Activated naive CD8-positive, alpha-beta T cell (primary cell): ENCODE measurements around the gene RXRB.

Experiments
- H3K27ac Mint-ChIP-seq: one replicate; pipeline ENCODE4 v1.8.0; 2021; ENCODE audit warnings: mixed read lengths
- H3K27me3 Mint-ChIP-seq: one replicate; pipeline ENCODE4 v1.8.0; 2021; ENCODE audit warnings: mixed read lengths
- H3K36me3 Mint-ChIP-seq: one replicate; pipeline ENCODE4 v1.8.0; 2021; ENCODE audit warnings: mixed read lengths
- H3K4me1 Mint-ChIP-seq: one replicate; pipeline ENCODE4 v1.8.0; 2021; ENCODE audit warnings: low read depth, mixed read lengths
- H3K4me3 Mint-ChIP-seq: one replicate; pipeline ENCODE4 v1.8.0; 2021; ENCODE audit warnings: mild to moderate bottlenecking, mixed read lengths
- H3K9me3 Mint-ChIP-seq: one replicate; pipeline ENCODE4 v1.8.0; 2021; ENCODE audit warnings: low read depth, mixed read lengths

Gene RXRB

DNA sequence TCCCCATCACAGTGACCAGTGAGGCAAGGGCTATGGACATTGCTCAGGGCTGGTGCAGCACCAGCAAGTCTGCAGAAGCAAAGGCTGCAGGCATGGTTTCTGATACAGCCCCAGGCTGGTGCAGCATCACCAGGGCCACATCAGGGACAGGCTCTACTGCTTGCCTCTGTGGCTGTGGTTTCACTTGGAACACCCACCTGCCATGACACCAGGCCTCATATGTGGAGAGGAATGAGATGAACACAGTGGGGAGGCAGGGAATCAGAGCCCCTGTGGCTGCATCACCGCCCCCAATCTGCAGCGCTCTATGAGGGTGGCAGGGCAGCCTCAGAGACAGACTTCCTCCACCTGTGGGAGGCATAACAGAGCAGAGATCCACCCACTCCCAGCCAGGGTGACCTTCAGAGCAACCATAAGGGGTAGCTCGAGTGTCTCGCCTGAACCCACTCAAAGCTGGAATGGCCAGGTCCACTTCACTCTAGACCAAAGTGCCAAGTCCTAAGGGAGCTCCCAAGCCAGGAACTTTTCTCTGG, 15.7 kb upstream of the RXRB start:
- H3K27ac Mint-ChIP-seq: no peak overlapping the region
- no peak overlapping the region for H3K4me3 Mint-ChIP-seq
- H3K9me3 Mint-ChIP-seq: no peaks in the 10 kb centered on the region
- peaks cover 3% of the 10 kb centered on the region for H3K27me3 Mint-ChIP-seq
- peaks cover 36% of the 10 kb centered on the region for H3K4me1 Mint-ChIP-seq
- H3K36me3 Mint-ChIP-seq: no peaks in the 10 kb centered on the region

DNA sequence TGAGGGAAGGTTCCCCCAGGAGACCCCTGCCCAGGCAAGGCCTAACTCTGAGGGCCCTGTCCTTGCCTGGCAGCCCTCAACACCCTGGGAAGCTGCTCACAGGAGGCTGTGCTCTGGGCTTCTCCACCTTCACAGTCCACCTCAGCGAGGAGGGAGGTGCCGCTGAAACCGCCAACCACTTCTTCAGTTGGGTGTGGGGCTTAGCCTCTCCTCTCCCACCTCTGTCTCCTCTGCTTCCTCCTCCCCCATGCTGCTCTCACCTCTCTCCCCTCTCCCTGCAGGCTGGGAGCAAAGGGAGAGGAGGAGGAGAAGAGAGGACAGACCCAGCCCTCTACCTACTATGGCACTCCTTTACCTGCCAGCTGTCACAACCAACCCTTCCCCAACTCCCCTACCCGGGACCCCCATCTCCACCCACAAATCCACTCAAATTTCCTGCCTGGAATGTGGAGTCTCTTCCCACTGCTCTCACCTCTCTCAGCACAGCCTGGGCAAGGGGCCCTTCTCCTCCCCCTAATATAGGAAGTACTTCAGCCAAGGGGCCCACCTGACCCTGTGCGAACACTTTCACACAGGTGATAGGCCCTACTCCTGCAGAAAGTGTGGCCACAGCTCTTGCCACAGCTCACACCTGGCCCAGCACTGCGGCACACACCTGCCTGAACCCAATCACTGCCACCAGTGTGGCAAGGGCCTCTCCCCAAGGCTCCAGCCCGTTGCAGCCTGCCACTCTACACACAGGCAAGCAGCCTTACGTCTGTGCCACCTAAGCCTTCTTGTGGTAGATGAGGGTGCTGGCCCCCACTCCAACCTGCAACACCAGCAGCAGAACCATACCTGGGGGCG, 15.0 kb upstream of the RXRB start:
- H3K36me3 Mint-ChIP-seq: no peaks in the 10 kb centered on the region
- peaks cover 3% of the 10 kb centered on the region for H3K27me3 Mint-ChIP-seq
- peak overlapping the region; percentile 52 for H3K4me3 Mint-ChIP-seq
- H3K9me3 Mint-ChIP-seq: no peaks in the 10 kb centered on the region
- peaks cover 36% of the 10 kb centered on the region for H3K4me1 Mint-ChIP-seq
- peak overlapping the region; percentile 16 for H3K27ac Mint-ChIP-seq

DNA sequence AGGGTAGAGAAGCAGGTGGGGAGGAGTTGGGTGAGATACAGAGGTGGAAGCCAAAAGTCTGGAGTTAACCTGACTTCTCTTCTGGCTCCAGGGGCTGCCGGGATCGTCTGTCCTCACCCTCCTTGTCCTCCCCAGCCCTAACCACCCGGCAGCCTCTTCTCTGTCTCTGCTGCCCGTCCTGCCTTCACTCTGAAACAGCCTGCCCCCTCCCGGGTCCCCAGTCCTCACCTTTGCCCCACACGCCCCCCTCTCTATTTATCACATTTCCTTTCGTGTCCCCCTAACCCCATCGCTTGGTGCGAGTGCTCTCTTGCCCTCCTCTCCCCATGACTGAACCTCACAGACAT, 13.5 kb upstream of the RXRB start:
- H3K36me3 Mint-ChIP-seq: no peaks in the 10 kb centered on the region
- H3K9me3 Mint-ChIP-seq: no peaks in the 10 kb centered on the region
- H3K27me3 Mint-ChIP-seq: no peaks in the 10 kb centered on the region
- H3K4me3 Mint-ChIP-seq: peak overlapping the region; percentile 87
- no peak overlapping the region for H3K27ac Mint-ChIP-seq
- H3K4me1 Mint-ChIP-seq: peaks cover 46% of the 10 kb centered on the region

DNA sequence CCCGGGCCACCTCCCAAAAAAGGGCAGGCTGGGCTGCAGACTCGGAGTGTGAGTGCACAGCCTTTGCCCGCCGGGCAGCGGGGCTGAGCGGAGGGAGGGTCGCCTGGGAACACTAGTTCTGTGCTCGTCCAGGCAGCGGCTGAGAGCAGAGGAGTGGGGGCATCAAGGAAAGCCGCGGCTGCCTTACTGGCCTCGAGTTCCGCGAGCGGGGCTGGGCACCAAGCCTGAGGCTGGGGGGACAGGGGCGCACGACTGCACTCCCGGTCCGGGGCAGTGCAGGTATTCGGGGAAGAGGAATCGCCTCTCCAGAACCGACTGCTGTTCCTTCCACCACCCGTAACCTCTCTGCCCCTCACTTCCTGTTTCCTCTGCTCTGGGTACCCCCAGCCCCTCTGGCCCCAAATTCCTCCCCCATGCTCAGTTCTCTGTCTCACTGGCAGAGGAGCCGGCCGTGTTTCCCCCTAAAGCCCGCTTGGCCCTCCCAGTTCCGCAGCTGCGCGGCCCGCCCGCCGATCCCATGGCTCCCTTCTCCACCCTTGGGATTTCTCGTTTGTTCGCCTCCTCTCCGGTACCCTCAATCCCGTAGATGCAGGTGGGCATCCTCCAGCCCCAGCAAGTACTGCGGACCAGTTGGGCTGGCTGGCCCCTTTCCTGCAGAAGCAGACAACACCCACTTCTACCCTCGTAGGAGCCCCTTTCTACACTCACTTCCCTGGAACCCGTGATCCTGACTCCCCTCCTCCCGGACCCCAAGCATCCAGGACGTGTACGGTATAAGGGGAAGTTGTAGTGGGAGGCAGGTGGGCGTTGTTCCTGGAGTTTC, 12.9 kb upstream of the RXRB start:
- H3K36me3 Mint-ChIP-seq: no peaks in the 10 kb centered on the region
- H3K9me3 Mint-ChIP-seq: no peaks in the 10 kb centered on the region
- H3K4me3 Mint-ChIP-seq: peak overlapping the region; percentile 87
- H3K27ac Mint-ChIP-seq: peak overlapping the region; percentile 41
- H3K27me3 Mint-ChIP-seq: no peaks in the 10 kb centered on the region
- peaks cover 49% of the 10 kb centered on the region for H3K4me1 Mint-ChIP-seq

DNA sequence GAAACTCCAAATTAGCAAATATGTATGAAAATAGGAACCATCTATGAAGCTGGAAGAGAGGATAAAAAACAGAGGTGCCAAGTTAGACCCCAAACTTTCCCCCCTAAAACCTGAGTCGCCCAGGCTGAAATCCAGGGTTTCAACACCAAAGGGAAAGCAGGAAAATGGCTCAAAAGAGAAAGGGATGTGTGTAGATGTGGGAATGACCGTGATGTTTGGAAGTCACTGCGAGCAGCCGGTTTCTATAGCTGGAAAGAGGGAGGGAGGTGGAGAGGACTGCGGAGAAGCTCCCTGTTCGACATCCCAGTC, 12.3 kb upstream of the RXRB start:
- H3K4me3 Mint-ChIP-seq: peak overlapping the region; percentile 87
- no peaks in the 10 kb centered on the region for H3K9me3 Mint-ChIP-seq
- no peaks in the 10 kb centered on the region for H3K27me3 Mint-ChIP-seq
- peaks cover 49% of the 10 kb centered on the region for H3K4me1 Mint-ChIP-seq
- H3K27ac Mint-ChIP-seq: peak overlapping the region; percentile 41
- H3K36me3 Mint-ChIP-seq: no peaks in the 10 kb centered on the region

DNA sequence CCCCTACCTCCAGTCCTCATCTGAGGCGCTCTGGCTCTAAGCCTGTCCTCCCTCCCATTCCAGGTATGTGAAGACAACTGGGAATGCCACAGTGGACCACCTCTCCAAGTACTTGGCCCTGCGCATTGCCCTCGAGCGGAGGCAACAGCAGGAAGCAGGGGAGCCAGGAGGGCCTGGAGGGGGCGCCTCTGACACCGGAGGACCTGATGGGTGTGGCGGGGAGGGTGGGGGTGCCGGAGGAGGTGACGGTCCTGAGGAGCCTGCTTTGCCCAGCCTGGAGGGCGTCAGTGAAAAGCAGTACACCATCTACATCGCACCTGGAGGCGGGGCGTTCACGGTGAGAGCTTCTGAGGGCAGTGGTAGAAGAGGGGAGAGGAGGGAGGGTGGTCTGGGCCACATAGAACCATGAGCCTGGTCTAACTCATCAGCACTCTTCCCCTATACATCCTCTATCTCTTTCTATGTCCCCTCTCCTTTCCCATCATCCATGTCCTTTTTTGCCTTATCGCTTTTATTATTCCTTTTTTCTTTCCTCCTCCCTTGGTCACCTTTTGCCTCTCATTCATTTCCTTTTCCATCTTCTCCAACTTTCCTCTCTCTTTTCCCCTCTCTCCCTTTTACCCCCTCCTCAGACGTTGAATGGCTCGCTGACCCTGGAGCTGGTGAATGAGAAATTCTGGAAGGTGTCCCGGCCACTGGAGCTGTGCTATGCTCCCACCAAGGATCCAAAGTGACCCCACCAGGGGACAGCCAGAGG, 11.4 kb upstream of the RXRB start:
- Mint-ChIP-seq H3K4me1 (peaks cover 47% of the 10 kb centered on the region), H3K9me3 (no peaks in the 10 kb centered on the region), H3K36me3 (no peaks in the 10 kb centered on the region), H3K27ac (no peak overlapping the region), H3K4me3 (peak overlapping the region; percentile 41), H3K27me3 (no peaks in the 10 kb centered on the region)

DNA sequence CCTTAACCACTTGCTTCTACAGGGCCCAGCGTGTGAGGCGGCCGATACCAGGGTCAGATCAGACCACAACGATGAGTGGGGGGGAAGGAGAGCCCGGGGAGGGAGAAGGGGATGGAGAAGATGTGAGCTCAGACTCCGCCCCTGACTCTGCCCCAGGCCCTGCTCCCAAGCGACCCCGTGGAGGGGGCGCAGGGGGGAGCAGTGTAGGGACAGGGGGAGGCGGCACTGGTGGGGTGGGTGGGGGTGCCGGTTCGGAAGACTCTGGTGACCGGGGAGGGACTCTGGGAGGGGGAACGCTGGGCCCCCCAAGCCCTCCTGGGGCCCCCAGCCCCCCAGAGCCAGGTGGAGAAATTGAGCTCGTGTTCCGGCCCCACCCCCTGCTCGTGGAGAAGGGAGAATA, 10.7 kb upstream of the RXRB start:
- H3K36me3 Mint-ChIP-seq: no peaks in the 10 kb centered on the region
- H3K27ac Mint-ChIP-seq: no peak overlapping the region
- no peaks in the 10 kb centered on the region for H3K9me3 Mint-ChIP-seq
- peaks cover 47% of the 10 kb centered on the region for H3K4me1 Mint-ChIP-seq
- H3K27me3 Mint-ChIP-seq: no peaks in the 10 kb centered on the region
- no peak overlapping the region for H3K4me3 Mint-ChIP-seq

DNA sequence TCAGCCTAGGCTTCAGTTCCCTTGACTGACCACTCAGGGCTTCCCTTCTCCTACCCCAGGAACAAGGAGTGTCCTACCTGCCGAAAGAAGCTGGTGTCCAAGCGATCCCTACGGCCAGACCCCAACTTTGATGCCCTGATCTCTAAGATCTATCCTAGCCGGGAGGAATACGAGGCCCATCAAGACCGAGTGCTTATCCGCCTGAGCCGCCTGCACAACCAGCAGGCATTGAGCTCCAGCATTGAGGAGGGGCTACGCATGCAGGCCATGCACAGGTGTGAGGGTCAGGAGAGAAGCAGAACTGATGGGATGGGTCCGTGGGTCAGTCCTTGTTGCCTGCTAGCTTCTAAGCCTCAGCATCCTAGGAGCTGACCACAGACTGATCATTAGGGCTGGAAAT, 9.4 kb upstream of the RXRB start:
- Mint-ChIP-seq H3K4me3 (peak overlapping the region; percentile 93), H3K27ac (no peak overlapping the region), H3K9me3 (no peaks in the 10 kb centered on the region), H3K36me3 (no peaks in the 10 kb centered on the region), H3K27me3 (no peaks in the 10 kb centered on the region), H3K4me1 (peaks cover 51% of the 10 kb centered on the region)

DNA sequence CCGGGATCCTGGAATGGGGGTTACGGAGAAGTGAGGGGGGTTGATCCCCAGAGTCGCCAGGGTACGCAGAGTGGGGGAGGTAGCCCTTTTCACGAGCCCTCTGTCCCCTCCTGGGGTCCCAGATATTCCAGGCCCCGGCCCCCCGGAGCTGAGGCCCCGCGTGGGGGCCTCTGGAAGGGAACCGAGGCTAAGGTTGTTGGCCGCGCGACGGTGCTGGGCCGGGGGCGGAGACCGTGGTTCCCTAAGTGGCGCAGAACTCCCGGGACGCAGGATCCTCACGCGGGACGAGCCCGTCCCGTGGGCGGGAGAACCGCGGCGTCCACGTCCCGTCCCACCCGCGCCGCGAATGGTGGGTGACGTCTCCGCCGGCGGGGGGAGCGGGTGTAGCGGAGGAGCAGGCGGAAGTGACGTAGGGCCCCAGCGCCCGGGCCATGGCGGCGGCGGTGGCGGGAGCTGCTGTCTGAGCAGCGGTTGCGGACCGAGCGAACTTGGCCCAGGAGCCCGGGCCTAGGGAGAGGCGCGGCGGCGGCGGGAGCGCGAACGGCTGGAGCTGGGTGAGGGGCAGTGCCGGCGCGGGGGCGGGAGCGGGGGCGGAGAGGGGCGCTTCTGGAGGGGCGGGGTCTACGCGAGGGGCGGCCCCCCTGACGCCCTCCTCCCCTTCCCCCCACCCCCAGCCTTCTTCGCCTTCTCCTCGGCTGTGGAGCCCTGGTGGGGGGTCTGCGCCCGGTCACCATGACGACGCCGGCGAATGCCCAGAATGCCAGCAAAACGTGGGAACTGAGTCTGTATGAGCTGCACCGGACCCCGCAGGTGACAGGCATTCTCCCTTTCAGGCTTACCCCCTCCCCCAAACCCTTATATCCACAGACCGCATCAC, 7.9 kb upstream of the RXRB start, which contains the start of gene RING1:
RING1 (plus strand) TSS at position 410 of the 877 bp plus-strand sequence; CDS start at position 733, 323 bp downstream.
- Mint-ChIP-seq H3K27ac (peak within 1 kb of the TSS; percentile 91), H3K27me3 (no peaks in the 10 kb centered on the region), H3K36me3 (peaks cover 2% of the 10 kb centered on the region), H3K4me3 (peak within 1 kb of the TSS; percentile 93), H3K9me3 (no peaks in the 10 kb centered on the region), H3K4me1 (peaks cover 48% of the 10 kb centered on the region)

DNA sequence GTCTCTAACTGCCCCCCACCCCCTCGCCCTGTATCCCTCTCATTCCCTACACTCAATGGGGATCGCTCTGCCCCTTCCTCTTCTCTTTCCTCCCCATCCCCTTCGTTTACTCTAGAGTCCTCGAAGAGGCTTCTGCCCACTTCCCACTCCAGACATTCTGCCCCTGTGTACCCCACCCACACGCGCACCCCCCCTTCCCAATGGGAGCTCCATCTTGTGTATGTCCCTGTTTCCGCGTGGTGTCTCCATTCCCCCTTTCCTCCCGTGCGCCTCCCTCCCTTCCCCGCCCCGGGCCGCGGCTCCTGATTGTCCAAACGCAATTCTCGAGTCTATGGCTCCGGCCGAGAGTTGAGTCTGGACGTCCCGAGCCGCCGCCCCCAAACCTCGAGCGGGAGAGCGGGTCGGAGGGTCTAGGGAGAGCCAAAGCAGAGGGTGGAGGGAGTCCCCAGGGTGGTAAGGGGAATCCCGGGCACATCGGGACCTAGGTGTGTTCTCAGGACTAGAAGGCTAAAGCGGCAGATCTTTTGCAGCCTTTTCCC, 7.2 kb upstream of the RXRB start:
- H3K9me3 Mint-ChIP-seq: no peaks in the 10 kb centered on the region

DNA sequence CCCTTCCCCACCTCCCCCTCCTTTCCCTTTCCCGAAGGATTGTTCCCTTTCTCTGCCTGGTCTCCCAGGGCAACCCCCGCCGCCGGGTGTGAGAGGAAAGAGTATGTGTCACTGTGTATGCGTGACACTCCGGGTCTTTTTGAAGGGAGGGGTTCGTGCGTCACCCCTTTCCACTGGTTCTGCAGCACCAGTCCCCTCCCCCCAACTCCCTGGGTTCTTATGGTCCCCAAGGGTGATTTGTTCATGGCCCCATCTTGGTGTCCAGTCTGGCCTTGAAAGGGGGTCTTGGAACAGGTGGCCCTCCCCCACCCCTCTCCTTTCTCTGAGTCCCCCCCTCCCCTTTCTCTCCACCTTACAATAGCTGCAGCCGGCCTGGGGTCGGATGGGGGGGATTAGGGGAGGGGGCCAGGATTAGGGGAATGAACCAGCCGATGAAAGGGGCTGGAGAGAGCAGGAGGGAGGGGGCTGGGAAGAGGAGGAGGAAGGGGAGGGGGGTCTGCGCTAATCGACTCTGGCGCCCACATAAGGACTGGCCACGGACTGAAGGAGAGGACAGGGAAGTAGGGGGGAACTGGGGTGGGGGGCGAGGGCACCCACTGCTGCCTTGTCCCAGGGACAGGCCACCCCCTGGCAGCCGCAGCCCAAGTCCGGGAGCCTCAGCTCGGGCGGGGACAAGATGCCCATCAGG, 6.5 kb upstream of the RXRB start:
- Mint-ChIP-seq H3K27me3 (no peaks in the 10 kb centered on the region), H3K4me3 (peak overlapping the region; percentile 93), H3K27ac (no peak overlapping the region), H3K36me3 (peaks cover 5% of the 10 kb centered on the region), H3K9me3 (no peaks in the 10 kb centered on the region), H3K4me1 (peaks cover 51% of the 10 kb centered on the region)

More for the DNA sequence above, 7.2 kb upstream of the RXRB start:
- Mint-ChIP-seq H3K36me3 (peaks cover 5% of the 10 kb centered on the region), H3K27me3 (no peaks in the 10 kb centered on the region), H3K27ac (peak overlapping the region; percentile 84), H3K4me1 (peaks cover 48% of the 10 kb centered on the region), H3K4me3 (peak overlapping the region; percentile 93)

DNA sequence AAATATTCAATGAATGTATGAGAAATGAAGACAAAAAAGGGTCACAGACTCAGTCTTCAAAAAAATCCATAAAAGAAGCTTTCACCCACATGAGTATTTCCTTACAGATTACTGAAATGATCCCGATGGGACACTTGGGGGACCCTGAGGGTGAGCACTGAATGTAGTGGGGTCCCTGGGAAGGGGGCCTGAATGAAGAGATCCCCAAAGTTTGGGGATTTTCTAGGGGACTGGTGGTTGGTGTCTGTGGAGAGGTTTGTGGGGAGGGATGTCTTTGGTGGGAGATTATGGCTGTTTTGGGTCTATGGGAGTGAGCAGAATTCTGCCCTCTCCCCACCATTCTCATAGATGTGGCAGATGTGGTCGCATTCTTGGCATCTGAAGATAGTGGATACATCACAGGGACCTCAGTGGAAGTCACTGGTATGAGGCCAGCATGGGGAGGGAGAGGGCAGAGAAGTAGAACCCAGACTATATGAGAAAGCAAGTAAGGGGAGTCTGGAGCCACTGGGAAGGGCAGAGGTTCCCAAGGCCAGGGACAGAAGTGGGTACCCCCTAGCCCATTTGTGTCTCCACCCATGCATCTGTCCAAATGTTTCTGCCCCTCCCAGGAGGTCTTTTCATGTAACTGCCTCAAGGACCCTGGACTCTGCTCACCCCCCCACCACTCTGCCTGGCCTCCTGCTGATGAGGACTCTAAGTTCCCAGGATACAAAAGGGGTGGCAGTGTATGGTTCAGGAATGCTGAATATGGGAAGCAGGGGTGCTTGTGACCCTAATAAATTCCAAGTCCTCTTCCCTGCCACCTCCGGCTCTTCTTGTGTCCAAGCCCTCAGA, 5.8 kb upstream of the RXRB start:
- Mint-ChIP-seq H3K4me1 (peaks cover 58% of the 10 kb centered on the region), H3K36me3 (peaks cover 5% of the 10 kb centered on the region), H3K27me3 (no peaks in the 10 kb centered on the region), H3K4me3 (peak overlapping the region; percentile 99), H3K27ac (peak overlapping the region; percentile 97), H3K9me3 (no peaks in the 10 kb centered on the region)
